NCI-H1436 treated with DMSO at 0.1 percent for 48 hours (cell line): ENCODE results near the gene ZNF552.
"Not testable (repeated sequence)": the region's sequence is repeated elsewhere in the genome, so short reads cannot be mapped to it uniquely, and the experiment has no call there.

Experiments
- DNase-seq: peaks from one replicate; lab custom pipeline; 2025; lab: John Stamatoyannopoulos, UW

The ZNF552 gene

DNA sequence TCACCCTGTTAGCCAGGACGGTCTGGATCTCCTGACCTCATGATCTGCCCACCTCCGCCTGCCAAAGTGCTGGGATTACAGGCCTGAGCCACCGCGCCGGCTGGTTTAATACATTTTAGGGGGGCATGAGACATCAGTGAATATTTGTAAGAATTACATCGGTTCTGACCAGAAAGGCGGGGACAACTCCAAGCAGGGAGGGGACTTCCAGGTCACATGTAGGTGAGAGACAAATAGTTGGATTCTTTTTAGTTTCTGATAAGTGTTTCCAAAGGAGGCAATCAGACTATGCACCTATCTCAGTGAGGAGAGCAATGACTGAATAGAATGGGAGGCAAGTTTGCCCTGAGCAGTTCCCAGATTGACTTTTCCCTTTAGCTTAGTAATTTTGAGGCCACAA is 3.7 kb upstream of the ZNF552 start:
- no peak for DNase-seq

DNA sequence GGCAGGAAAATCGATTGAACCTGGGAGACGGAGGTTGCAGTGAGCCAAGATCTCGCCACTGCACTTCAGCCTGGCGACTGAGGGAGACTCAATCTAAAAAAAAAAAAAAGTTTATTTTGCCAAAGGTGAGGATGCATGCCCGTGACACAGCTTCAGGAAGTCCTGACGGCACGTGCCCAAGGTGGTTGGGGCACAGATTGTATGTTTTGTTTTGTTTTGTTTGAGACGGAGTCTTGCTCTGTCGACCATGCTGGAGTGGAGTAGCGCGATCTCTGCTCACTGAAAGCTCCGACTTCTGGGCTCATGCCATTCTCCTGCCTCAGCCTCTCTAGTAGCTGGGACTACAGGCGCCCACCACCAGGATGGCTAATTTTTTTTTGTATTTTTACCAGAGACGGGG is 3.3 kb upstream of the ZNF552 start:
- no peak for DNase-seq

DNA sequence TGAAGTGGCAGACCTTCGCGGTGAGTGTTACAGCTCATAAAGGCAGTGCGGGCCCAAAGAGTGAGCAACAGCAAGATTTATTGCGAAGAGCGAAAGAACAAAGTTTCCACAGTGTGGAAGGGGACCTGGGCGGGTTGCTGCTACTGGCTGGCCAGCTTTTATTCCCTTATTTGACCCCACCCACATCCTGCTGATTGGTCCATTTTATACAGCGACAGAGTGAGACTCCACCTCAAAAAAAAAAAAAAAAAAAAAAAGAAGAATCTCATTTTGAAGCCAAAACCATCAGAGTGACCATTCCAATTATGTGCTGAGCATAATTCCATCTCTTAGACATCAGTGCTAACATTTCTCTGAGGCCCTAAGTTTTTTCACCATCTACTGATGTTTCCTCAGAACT is 1.9 kb upstream of the ZNF552 start:
- DNase-seq, result no peak

DNA sequence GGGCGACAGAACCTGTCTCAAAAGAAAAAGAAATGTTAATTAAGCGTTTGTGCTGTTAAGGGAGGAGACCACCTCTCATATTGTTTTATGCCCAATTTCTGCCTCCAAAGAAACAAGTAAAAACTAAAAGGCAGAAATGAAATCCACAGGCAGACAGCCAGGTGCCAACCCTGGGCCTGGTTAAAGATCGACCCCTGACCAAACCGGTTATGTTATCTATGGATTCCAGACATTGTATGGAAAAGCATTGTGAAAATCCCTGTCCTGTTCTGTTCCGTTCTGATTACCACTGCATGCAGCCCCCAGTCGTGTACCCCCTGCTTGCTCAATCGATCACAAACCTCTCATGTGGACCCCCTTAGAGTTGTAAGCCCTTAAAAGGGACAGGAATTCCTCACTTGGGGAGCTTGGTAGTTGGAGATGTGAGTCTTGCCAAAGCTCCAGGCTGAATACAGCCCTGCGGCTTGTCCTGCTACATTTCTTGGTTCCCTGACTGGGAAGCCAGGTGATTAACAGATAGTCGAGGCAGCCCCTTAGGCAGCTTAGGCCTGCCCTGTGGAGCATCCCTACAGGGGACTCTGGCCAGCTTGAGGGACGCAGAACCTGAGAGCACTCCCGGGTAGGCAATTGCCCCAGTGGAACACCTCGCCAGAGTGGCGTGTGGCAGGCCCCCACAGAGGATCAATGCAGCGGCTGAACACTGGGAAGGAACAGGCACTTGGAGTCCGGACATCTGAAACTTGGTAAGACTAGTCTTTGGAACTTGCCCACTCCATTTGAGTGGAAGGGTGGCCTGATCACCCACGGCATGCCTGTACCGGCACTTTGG is 748 bp upstream of the ZNF552 start:
- no peak for DNase-seq

DNA sequence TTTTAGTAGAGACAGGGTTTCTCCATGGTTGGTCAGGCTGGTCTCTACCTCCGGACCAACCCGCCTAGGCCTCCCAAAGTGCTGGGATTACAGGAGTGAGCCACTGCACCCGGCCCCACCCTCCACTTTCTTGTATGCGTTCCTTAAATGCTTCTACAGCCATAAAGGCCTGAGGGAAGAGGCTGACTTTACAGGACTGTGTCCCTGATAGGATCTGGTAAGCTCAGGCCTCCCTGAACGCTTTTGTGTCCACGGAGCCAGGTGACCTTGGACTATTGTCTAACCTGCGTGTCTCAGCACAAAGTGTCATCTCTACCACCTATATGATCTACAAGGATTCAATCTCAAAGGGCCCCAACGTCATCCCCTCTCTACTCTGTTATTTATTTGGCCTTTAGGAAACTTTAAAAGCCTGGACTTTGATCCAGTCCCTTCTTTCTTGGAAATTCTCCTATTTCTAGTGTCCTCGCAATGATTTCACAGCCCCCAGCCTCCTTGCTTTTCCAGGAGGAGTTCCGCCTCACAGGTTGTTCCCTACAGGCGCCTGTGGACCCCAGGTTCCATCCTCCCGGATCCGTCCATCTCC is 701 bp downstream of the ZNF552 start:
- no peak for DNase-seq

DNA sequence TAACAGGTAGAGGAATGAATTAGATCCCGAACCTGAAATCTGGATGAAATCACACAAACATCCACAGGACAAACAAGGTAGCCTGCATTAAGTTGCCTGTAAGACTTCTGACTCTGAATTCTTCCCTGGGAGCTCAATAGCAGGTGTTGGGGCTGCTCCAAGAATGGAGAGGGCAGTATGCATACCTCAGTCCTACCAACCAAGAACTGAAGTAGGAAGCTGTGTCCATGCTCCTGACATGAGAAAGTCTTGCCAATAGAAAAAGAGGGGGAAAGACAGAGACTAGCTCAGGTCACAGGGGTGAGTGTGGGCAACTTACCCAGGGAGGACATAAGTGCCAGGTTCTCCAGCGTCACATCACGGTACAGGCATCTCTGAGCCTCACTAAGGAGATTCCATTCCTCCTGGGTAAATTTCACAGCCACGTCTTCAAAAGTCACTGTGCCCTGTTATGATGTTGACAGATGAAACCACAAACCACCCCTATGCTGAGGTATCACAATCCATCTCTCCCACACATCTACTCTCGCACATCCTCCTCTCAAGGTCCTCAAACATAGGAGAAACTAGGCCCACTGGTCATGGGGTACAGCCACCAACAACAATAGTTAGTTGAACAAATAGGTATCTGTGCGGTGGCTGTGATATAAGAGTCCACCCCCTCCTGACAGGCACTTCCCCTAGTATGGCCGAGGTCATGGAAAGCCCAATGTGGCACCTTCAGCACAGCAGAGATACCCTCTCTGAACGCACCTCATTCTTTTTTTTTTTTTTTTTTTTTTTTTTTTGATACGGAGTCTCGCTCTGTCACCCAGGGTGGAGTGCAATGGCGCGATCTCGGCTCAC is 1.5 kb downstream of the ZNF552 start:
- DNase-seq, result not testable (repeated sequence)

DNA sequence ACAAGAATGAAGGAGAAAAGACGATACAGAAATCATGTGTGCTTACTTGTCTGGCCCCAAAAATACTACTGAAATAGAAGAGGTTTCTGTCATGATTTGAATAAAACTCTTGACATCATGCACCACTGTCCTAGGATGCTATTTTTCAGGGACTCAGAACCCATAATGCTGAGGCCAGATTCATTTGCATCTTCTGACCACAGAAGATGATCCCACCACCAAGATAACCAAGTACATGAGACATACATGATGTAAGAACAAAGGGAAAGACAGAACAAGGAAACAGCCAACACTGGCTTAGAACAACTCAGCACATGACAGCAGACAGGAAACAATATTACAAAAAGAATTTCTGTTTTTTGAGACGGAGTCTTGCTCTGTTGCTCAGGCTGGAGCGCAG is 2.5 kb downstream of the ZNF552 start:
- no peak for DNase-seq

DNA sequence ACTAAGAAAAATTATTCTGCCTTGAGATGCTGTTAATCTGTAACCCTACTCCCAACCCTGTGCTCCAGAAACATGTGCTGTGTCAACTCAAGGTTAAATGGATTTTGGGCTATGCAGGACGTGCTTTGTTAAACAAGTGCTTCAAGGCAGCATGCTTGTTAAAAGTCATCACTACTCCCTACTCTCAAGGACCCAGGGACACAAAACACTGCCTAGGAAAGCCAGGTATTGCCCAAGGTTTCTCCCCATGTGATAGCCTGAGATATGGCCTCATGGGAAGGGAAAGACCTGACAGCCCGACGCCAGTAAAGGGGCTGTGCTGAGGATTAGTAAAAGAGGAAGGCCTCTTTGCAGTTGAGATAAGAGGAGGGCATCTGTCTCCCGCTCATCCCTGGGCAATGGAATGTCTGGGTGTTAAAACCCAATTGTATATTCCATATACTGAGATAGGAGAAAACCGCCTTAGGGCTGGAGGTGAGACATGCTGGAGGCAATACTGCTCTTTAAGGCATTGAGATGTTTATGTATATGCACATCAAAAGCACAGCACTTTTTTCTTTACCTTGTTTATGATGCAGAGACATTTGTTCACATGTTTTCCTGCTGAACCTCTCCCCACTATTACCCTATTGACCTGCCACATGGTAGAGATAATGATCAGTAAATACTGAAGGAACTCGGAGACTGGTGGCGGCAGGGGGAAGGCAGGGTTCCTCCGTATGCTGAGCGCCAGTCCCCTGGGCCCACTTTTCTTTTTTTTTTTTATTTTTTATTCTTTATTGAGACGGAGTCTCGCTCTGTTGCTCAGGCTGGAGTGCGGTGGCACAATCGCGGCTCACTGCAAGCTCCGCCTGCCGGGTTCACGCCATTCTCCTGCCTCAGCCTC is 4.1 kb downstream of the ZNF552 start:
- DNase-seq, result not testable (repeated sequence)

DNA sequence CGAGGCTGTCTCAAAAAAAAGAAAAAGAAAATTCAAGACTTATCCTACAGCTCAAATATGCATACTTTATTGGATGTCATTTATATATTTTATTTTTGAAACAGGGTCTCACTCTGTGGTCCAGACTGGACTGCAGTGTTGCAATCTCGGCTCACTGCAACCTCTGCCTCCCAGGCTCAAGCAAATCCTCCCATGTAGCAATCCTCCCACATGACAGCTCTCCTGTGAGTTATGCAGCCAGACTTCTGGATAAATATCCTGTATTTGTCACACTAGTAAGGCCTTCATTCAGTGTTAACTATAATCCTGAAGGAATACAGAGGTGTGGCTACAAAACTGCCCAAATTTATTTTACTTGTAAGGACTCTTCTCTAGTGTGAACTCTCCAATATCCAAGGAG is 7.2 kb downstream of the ZNF552 start:
- DNase-seq, result no peak

DNA sequence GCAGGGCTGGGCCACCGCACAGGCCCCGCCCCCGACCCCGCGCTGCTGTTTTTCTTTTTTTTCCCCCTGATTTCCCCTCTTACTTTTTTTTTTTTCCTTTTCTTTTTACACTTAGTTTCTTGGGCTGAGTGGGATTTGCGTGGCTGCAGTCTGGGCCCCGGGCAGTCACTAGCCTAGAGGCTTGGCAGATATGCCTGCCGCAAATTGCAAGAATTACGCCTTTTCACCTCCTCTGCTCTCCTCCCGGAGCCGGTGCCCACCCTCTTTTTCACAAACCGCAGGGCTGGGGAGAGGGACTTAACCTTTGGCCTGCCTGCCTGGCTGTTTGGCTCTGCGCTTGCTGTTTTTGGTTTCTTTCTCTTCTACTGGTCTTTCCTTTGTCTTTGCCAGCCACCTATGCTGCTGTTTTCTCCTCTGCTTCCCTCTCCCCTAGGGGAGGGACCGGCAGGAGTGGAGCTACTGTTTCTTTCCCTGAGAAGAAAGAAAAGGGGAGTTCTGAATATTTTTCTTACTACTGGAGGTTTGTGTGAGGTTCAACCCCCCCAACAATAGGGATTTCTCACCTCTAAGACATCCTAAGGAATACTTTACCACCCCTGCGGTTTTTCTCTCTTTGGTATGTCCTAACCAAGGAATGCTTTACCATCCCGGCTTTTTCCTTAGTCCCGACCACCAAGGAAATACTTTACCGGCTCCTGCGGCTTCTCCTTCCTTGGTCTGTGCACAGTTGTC is 11.0 kb downstream of the ZNF552 start:
- no peak for DNase-seq

DNA sequence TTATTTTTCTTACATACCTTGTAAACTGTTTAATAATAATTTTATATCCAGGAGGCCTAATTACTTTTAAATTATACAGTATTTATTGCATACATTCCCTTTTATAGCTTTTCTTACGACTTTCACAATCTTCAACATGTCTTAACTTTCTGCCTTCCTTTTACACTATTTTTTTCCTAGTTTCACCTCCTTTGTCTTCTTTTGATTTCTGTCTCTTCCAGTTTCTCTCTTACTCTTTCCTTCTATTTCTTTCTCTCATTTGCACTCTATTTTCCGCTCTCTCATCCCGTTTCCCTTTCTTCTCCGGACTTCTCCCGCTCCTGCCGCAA is 11.5 kb downstream of the ZNF552 start:
- DNase-seq, result no peak

DNA sequence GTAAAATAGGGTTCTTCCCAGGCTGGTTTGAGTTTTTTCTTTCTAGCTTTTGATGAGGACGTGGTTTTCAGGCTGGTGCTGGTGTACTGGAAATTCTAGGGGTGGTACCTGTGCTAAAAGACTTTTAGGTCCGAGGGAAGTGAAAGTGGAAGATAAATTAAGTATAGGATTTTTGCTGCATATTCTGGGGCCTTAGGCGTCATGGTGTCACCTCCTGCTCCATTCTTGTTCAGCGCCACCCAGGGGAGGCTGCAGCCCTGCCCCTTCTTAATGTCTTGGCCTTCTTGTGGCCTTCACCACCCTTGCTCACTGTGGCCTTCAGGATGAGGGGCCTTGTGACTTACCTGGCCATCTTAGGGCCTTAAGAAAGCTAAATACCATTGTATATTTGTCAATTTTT is 12.4 kb downstream of the ZNF552 start:
- DNase-seq, result no peak

DNA sequence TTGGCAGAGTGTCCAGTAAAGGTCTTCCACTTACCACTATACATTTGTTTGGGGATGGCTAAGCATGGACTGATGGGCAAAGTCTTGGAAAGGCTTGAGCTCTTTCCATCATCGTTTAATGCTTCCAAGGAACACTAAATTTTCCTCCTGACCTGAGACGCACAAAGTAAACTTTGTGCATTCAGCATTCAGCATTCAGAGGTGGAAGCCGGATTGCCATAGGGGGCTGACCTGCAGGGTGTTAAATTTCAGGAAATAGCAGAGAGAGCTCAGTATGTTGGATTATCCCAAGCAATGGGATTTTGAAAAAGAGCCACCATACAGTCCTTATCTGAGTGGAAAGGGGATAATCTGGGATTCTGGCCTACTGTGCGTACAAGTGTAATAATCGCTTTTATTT is 14.0 kb downstream of the ZNF552 start:
- DNase-seq, result no peak

DNA sequence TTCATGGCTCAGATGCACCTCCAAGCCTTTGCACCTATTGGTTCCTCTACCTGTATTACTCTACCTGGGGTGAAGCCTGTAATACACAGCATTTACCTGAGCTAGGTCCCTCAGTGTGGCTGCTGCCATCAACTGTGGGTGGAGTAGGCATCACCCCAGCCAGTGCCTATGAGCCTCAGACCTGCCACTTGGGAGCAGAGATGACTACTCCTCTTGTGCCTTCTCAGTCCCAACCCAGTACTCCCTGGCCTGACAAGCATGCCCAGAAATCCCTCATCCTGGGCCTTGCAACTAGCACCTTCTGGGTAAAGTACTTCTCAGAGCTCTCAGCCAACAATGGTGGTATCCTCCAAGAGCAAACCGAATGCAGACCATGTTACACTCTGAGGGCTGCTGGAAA is 18.1 kb downstream of the ZNF552 start:
- DNase-seq, result not testable (repeated sequence)

DNA sequence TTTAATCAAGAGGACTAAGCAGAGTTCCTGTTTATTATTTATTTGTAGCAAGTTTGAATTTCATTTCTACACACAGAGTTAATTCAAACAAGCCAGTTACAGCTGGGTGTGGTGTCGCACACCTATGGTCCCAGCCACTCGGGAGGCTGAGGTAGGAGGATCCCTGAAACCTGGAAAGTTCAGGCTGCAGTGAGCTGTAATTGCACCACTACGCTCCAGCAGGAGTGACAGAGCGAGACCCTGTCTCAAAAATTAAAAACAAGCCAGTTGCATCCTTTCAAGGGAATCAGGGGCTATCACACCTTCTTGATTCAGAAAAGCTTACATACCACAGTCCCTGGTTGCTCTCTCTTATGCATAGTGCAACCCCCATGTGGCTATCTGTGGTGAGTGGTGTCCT is 25.4 kb downstream of the ZNF552 start:
- no peak for DNase-seq

DNA sequence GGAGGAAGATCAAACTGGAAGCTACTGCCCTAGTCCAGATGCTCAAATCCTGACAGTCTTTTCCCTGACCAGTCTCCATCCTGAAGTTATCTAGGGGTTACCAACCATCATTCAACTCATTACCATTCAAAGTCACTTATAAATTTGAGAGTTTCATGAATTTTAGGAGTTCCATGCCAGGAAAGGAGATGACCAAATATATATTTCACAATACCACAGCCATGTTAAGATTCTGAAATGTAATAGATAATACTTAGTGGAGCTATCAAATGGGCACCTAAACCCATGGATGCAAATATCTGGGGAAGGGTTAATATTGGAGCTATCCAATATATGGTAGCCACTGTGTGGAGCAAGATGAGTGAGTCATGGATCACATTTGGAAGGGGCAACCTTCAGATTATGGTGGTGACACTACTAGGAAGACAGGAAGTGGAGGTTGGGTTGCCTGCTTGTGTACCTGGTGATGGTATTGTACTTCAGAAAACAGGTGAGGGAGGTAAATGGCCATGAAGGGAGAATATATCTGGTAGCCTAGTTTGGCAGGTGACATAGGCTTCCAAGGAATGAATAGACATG is 26.5 kb downstream of the ZNF552 start:
- DNase-seq, result no peak

DNA sequence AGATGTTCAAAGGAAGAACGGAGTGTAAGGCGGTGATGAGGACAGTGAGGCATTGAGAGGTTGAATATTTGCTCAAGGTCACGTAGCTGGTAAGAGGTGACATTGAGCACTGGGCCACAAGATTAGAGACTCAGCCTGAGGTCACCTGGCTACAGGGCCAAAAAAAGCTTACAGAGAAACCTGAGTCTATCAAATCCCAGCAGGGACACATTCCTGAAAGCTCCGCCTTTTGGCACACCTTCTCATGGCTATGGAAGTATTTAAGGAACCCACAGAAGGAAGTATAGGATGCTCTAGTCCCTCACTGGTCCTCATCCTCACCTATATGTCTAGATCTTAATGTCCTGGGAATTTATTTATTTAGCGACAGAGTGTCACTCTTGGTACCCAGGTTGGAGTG is 27.8 kb downstream of the ZNF552 start:
- DNase-seq, result no peak

DNA sequence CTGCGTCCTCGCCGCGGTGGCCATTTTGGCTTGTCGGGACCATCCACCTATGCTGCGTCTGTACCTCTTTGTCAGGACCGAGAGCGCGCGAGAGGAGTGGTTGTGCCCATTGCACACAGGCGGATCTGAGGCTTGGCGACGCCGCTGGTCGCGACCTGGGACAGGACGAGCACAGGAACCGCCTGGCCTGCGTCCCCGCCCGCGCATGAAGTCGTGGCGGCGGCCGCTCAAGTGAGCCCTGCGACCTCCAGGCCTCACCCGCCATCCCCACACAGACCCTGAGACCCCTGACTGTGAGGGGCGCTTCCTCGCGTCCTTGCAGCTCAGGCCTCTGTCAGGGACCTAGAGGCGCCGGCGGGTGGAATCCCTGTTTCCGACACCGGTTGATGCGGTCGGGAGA is 28.4 kb downstream of the ZNF552 start:
- DNase-seq, result no peak

DNA sequence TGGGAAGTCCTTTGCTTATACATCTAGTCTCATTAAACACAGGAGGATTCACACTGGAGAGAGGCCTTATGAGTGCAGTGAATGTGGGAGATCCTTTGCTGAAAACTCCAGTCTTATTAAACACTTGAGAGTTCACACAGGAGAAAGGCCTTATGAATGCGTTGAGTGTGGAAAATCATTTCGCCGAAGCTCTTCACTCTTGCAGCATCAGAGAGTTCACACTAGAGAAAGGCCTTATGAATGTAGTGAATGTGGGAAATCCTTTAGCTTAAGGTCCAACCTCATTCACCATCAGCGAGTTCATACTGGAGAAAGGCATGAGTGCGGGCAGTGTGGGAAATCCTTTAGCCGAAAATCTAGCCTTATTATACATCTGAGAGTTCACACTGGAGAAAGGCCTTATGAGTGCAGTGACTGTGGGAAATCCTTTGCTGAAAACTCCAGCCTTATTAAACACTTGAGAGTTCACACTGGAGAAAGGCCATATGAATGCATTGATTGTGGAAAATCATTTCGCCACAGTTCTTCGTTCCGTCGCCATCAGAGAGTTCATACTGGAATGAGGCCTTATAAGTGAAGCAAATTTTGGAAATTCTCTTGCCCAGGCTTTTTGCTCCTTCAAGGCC is 35.4 kb downstream of the ZNF552 start:
- no peak for DNase-seq

DNA sequence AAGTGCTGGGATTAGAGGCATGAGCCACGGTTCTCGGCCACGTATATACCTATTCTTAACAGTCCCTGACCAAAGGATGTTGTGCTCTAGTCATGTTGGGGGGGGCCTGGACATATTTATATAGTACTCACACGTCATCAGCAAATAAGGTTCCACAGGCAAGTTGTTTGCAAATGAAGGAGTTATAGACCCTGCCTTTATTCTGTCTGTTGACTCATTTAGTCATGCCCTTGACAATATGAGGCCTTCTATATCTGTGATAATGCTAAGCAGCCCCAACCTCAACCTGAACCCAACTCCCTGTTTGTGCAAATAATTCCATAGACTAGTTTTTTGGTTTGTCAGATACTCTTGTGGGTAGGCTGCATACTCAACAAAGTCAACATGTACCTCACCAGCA is 36.4 kb downstream of the ZNF552 start:
- no peak for DNase-seq
